Measurements from ENCODE around the gene GSTK1.

GSTK1 gene

DNA sequence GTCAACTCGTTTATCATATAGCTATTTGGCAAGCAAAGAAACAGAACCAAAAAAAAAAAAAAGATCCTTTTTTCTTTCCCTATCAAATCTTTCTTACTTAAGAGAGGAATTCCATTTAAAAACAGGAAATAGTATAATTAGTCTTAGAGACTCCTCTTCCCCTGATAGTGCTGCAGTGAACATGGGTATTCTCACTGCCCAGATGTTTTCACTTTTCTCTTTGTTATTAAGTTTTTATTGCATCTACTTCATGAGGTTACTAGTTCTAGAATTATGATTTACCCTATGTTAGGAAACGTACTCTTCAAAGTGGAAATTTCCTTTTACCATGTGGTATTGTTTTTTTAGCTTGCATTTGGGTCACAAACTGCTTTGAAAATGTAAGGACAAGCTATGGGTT is 33.4 kb downstream of the GSTK1 start:
- TF ChIP-seq, protein P1, sequence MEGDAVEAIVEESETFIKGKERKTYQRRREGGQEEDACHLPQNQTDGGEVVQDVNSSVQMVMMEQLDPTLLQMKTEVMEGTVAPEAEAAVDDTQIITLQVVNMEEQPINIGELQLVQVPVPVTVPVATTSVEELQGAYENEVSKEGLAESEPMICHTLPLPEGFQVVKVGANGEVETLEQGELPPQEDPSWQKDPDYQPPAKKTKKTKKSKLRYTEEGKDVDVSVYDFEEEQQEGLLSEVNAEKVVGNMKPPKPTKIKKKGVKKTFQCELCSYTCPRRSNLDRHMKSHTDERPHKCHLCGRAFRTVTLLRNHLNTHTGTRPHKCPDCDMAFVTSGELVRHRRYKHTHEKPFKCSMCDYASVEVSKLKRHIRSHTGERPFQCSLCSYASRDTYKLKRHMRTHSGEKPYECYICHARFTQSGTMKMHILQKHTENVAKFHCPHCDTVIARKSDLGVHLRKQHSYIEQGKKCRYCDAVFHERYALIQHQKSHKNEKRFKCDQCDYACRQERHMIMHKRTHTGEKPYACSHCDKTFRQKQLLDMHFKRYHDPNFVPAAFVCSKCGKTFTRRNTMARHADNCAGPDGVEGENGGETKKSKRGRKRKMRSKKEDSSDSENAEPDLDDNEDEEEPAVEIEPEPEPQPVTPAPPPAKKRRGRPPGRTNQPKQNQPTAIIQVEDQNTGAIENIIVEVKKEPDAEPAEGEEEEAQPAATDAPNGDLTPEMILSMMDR (conservative IDR thresholded peaks at IDR 0.05; ENCODE audit: low read depth) = no peak
- no peak overlapping the region for H3K27ac ChIP-seq
- ChIA-PET CTCF (no interaction called here), POLR2A (ENCODE audit: low non-redundant PET) (no interaction called here)
- no peak for DNase-seq (ENCODE audit: low spot score)

DNA sequence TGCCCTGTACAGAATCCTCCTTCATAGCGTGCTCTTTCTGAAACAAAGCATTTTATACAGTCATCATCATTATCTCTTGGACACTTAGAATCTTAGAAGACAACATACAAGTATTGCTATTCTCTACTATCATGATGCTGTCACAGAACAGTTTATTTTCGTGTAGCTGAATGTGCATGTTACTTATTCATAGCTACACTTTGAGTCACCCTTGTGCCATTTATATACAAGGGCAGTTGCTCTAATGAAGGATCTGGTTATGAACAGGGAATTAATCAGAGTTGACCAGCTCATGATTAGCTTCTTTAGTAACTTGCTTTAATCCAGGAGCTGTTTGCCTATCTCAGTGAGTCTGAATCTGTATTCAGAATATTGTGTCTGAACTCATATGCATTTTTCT is 36.1 kb downstream of the GSTK1 start:
- no peak overlapping the region for H3K27ac ChIP-seq
- CTCF ChIA-PET = interaction anchor here (0.6 to 1.3 kb wide), 3 partner anchors 39 to 143 kb away, joined by 3 to 7 read pairs (median 4); no protein-coding TSS in a partner anchor
- POLR2A ChIA-PET (ENCODE audit: low non-redundant PET) = no interaction called here
- TF ChIP-seq, protein P1 (conservative IDR thresholded peaks at IDR 0.05; ENCODE audit: low read depth) = no peak
- DNase-seq (ENCODE audit: low spot score) = no peak

DNA sequence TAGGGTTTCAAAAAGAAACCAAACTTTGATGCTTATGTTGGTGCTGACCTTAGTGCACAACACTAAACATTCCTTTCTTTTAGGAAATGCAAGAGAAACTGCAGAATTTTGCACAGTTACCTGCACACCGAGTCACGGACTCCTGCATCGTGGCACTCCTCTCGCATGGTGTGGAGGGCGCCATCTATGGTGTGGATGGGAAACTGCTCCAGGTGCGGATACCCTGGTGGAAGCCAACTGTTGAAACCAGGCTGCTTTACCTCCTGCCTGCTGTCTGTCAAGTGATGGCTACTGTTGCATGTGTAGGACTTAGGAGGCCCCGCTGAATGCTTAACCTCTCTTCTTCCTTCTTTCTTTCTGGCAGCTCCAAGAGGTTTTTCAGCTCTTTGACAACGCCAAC is 36.6 kb downstream of the GSTK1 start:
- TF ChIP-seq, protein P1 (conservative IDR thresholded peaks at IDR 0.05; ENCODE audit: low read depth) = peak; percentile 68
- POLR2A ChIA-PET (ENCODE audit: low non-redundant PET) = no interaction called here
- no peak for DNase-seq (ENCODE audit: low spot score)
- no peak overlapping the region; the same call in 1 of the 2 replicates for H3K27ac ChIP-seq
- CTCF ChIA-PET = interaction anchor here (0.6 to 1.3 kb wide), 2 partner anchors 39 to 59 kb away, joined by 3 to 7 read pairs; no protein-coding TSS in a partner anchor

DNA sequence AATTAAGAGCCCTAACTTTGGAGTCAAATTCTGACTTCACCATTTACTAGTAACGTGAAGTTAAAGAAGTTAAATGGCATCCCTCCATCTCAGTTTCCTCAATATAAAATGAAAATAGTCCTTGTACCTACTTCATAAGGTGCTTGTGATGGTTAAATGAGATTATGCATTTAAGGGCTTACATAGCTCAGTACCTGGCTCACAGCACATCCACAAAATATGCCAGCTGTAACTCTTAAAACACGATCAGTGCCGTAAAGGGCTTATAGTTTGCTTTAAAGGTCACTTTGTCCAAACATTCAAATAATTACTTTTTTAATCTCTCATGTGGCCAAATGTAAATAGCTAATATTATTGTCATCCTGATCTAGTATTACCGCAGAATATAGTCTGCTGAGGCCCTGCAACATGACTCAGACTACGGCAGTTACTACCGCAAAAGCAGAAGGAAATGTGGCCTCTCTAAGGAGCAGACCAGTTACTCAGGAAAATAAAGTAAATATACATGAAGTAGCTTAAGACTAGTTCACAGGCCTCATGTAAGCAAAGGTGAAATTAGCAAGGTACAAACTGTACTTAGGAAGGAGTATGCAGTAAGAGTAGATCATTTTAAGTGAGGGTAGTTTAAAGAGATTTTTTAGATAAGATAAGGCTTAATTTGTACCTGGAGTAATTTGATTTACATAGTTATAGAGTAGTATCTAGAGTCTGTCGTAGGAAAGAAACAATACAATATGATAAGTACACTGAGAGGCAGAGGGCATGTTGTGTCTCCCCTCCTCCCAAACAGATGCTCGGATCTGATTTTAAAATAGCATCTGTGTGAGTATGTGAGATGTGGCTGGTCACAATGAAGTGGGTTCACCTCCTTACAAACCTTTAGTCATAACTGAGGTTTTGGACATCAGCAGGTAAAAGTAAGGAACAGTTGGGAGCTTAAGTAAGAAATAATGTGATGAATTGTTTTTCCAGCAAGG is 38.0 kb downstream of the GSTK1 start:
- POLR2A ChIA-PET (ENCODE audit: low non-redundant PET) = no interaction called here
- no peak overlapping the region for H3K27ac ChIP-seq
- TF ChIP-seq, protein P1 (conservative IDR thresholded peaks at IDR 0.05; ENCODE audit: low read depth) = no peak
- DNase-seq (ENCODE audit: low spot score) = no peak
- CTCF ChIA-PET = no interaction called here

- DNase-seq (ENCODE audit: low spot score) = no peak
- H3K27ac ChIP-seq = no peak overlapping the region; the same call in 1 of the 2 replicates
- ChIA-PET POLR2A (ENCODE audit: low non-redundant PET) (no interaction called here), CTCF (no interaction called here)
- TF ChIP-seq, protein P1 (conservative IDR thresholded peaks at IDR 0.05; ENCODE audit: low read depth) = no peak
These were observed 40.5 kb downstream of the GSTK1 start for GRCh38 chr7:143303733-143304132.

DNA sequence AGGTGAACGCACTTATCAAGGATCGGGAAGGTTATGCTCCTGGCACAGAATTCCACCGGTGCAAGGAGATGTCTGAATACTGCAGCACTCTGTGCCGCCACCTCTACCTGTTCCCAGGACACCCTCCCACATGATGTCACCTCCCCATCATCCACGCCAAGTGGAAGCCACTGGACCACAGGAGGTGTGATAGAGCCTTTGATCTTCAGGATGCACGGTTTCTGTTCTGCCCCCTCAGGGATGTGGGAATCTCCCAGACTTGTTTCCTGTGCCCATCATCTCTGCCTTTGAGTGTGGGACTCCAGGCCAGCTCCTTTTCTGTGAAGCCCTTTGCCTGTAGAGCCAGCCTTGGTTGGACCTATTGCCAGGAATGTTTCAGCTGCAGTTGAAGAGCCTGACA is 41.7 kb downstream of the GSTK1 start:
- TF ChIP-seq, protein P1 (conservative IDR thresholded peaks at IDR 0.05; ENCODE audit: low read depth) = no peak
- ChIA-PET POLR2A (ENCODE audit: low non-redundant PET) (no interaction called here), CTCF (interaction anchor here (0.9 kb wide), 1 partner anchor 64 kb away, joined by 4 read pairs; no protein-coding TSS in a partner anchor)
- H3K27ac ChIP-seq = no peak overlapping the region
- no peak for DNase-seq (ENCODE audit: low spot score)

Data from RWPE1 (cell line).